SK-N-SH (cell line): ENCODE results near the gene ARHGEF12. TPM values are rescaled to one million over a fixed set of nuclear protein-coding genes. Genes with fewer than 3 reads are reported as not detected.

ENCODE experiments used
- CTCF ChIA-PET: fragments of 300-600, 350-600 bp; formaldehyde crosslinking; extraction: SDS; loops from one replicate; lab custom pipeline; 2021; lab: Yijun Ruan, JAX
- POLR2A ChIA-PET: fragments of 350-600 bp; sonication (Branson Sonifier 250); formaldehyde crosslinking; extraction: SDS; loops from one replicate; lab custom pipeline; 2020; ENCODE audit warnings: antibody characterized with exemption, inconsistent platforms; lab: Yijun Ruan, JAX
- DNase-seq: peaks from one replicate; pipeline ENCODE4 v3.0.0; 2012
- H2AFZ ChIP-seq: fragments of 200-600 bp; sonication (generic); 2 replicates; pipeline ENCODE4 v1.8.1; 2016; ENCODE audit warnings: antibody characterized with exemption, mild to moderate bottlenecking, low read depth
- H3F3A ChIP-seq: fragments of 200-600 bp; sonication (generic); replicated peaks from 2 replicates; pipeline ENCODE3; 2016; ENCODE audit warnings: antibody characterized with exemption, mild to moderate bottlenecking; ENCODE audit not compliant: insufficient read depth
- H3K27ac ChIP-seq, 2 experiments: fragments of 200-500 bp in 1 of 2; fragments of 200-600 bp in 1 of 2; sonication (Bioruptor generic) in 1 of 2; sonication (generic), shearing (Covaris generic) in 1 of 2; 2 replicates each; pipeline versions ENCODE4 v1.5.1 to v1.6.1; 2014 to 2016; ENCODE audit warnings: low read depth in 2 of 2, inconsistent platforms in 1 of 2, low read length in 1 of 2, mild to moderate bottlenecking in 1 of 2, mixed read lengths in 1 of 2
- H3K27me3 ChIP-seq: fragments of 200-600 bp; sonication (generic), shearing (Covaris generic); 2 replicates; pipeline ENCODE4 v1.6.1; 2016; ENCODE audit warnings: mixed run types; ENCODE audit not compliant: insufficient read depth
- H3K36me3 ChIP-seq, 2 experiments: fragments of 200-500 bp in 1 of 2; fragments of 200-600 bp in 1 of 2; sonication (Bioruptor generic) in 1 of 2; sonication (generic) in 1 of 2; replicated peaks in 1 of 2; 2 replicates each; pipeline versions ENCODE3 to v1.5.1; 2014 to 2016; ENCODE audit warnings: low read length in 1 of 2, mild to moderate bottlenecking in 1 of 2; ENCODE audit not compliant: insufficient read depth in 2 of 2, control insufficient read depth in 1 of 2
- H3K4me1 ChIP-seq, 2 experiments: fragments of 200-500 bp in 1 of 2; fragments of 200-600 bp in 1 of 2; sonication (Bioruptor generic) in 1 of 2; sonication (generic), shearing (Covaris generic) in 1 of 2; 2 replicates each; pipeline versions ENCODE4 v1.5.1 to v1.6.1; 2014 to 2016; ENCODE audit warnings: low read depth in 1 of 2, low read length in 1 of 2, mixed run types in 1 of 2; ENCODE audit not compliant: insufficient read depth in 2 of 2, control insufficient read depth in 1 of 2
- H3K4me2 ChIP-seq: fragments of 200-600 bp; sonication (generic), shearing (Covaris generic); 2 replicates; pipeline ENCODE4 v1.6.1; 2017; ENCODE audit warnings: mixed run types
- H3K4me3 ChIP-seq, 2 experiments: fragments of 200-500 bp in 1 of 2; fragments of 200-600 bp in 1 of 2; sonication (Bioruptor generic) in 1 of 2; sonication (generic), shearing (Covaris generic) in 1 of 2; 2 replicates each; pipeline versions ENCODE4 v1.5.1 to v1.8.1; 2014 to 2016; ENCODE audit warnings: low read depth in 2 of 2, inconsistent platforms in 1 of 2, low read length in 1 of 2, mild to moderate bottlenecking in 1 of 2, mixed read lengths in 1 of 2, moderate library complexity in 1 of 2
- H3K79me2 ChIP-seq: fragments of 200-600 bp; sonication (generic); 2 replicates; pipeline ENCODE4 v1.8.1; 2017; ENCODE audit warnings: mild to moderate bottlenecking; ENCODE audit not compliant: insufficient read depth
- H3K9ac ChIP-seq: fragments of 200-600 bp; sonication (generic); 2 replicates; pipeline ENCODE4 v1.6.1; 2017; ENCODE audit warnings: mixed run types
- H3K9me2 ChIP-seq: fragments of 200-600 bp; sonication (generic); 2 replicates; pipeline ENCODE4 v1.6.1; 2017; ENCODE audit warnings: mixed run types
- H3K9me3 ChIP-seq: fragments of 200-600 bp; sonication (generic); 2 replicates; pipeline ENCODE4 v1.6.1; 2017; ENCODE audit warnings: mixed run types, mild to moderate bottlenecking, moderate library complexity
- H4K20me1 ChIP-seq: fragments of 200-600 bp; sonication (generic); 2 replicates; pipeline ENCODE4 v1.6.1; 2017; ENCODE audit warnings: mild to moderate bottlenecking, mixed run types; ENCODE audit not compliant: insufficient read depth
- FOXJ3 ChIP-seq: sonication (generic); formaldehyde crosslinking; IDR thresholded peaks from 2 replicates; pipeline ENCODE4 v1.5.1; 2020; ENCODE audit warnings: mild to moderate bottlenecking, missing genetic modification reagents
- GABPA ChIP-seq: IDR thresholded peaks from 2 replicates; pipeline ENCODE4 v1.4.0; 2012; ENCODE audit warnings: low read depth, mild to moderate bottlenecking
- GATA2 ChIP-seq: sonication (generic); formaldehyde crosslinking; IDR thresholded peaks from 2 replicates; pipeline ENCODE4 v1.5.0; 2020; ENCODE audit warnings: mild to moderate bottlenecking, missing genetic modification reagents
- IRF3 ChIP-seq: fragments of 150-350 bp; IDR thresholded peaks from 2 replicates; pipeline ENCODE4 v1.6.1; 2016; ENCODE audit warnings: mild to moderate bottlenecking, low read depth, low read length
- JUND ChIP-seq: IDR thresholded peaks from 2 replicates; pipeline ENCODE4 v1.4.0; 2012
- MEF2A ChIP-seq: IDR thresholded peaks from 2 replicates; pipeline ENCODE4 v1.4.0; 2012; ENCODE audit warnings: low read depth, borderline replicate concordance
- MXI1 ChIP-seq: IDR thresholded peaks from 2 replicates; pipeline ENCODE4 v1.6.1; 2012; ENCODE audit warnings: mild to moderate bottlenecking, low read depth, low read length, improper control_type of control experiment
- NRF1 ChIP-seq: IDR thresholded peaks from 2 replicates; pipeline ENCODE4 v1.6.1; 2012; ENCODE audit warnings: low read depth, mild to moderate bottlenecking, low read length
- RCOR1 ChIP-seq: fragments of 150-350 bp; IDR thresholded peaks from 2 replicates; pipeline ENCODE4 v1.6.1; 2017; ENCODE audit warnings: antibody characterized with exemption, low read length
- RXRA ChIP-seq: IDR thresholded peaks from 2 replicates; pipeline ENCODE4 v1.4.0; 2012; ENCODE audit warnings: low read depth, mild to moderate bottlenecking, borderline replicate concordance
- SIN3A ChIP-seq: IDR thresholded peaks from 2 replicates; pipeline ENCODE4 v1.6.1; 2012; ENCODE audit warnings: low read depth, mild to moderate bottlenecking, low read length, moderate library complexity, borderline replicate concordance
- TEAD4 ChIP-seq: IDR thresholded peaks from 2 replicates; pipeline ENCODE4 v1.4.0; 2012; ENCODE audit warnings: mild to moderate bottlenecking, borderline replicate concordance; ENCODE audit not compliant: insufficient read depth
- USF1 ChIP-seq: IDR thresholded peaks from 2 replicates; pipeline ENCODE4 v1.4.0; 2012; ENCODE audit warnings: low read depth, borderline replicate concordance
- ZBTB33 ChIP-seq: IDR thresholded peaks from 2 replicates; pipeline ENCODE4 v1.4.0; 2012; ENCODE audit warnings: low read depth, borderline replicate concordance
- WGBS: methylation state at CpG from one replicate; pipeline ENCODE4 v1.1.6; 2017; ENCODE audit warnings: low lambda C conversion rate; 5-methylcytosine and 5-hydroxymethylcytosine counted together
- polyA plus RNA-seq, 3 experiments: library from polyadenylated mRNA; depleted of rRNA; stranded (reverse); fragments of >200 nt; gene quantifications; 2 replicates each; pipeline ENCODE4 v1.2.3, GENCODE V29; 2012

ARHGEF12 gene
- polyA plus RNA-seq, 1 of the 3 experiments (the other 2 are of a cell fraction): 12.3 TPM

GRCh38 chr11:120339394-120339890, 3.2 kb downstream of the ARHGEF12 start:
- no peaks in the 10 kb centered on the region for H3K36me3 ChIP-seq
- H3K4me1 ChIP-seq: peaks cover 15 to 22% of the 10 kb centered on the region in 2 experiments
- H3K9me3 ChIP-seq: 0 out of 2 replicates have a peak, but pooled peaks cover 5% of the 10 kb centered on the region
- H3K9ac ChIP-seq: peak overlapping the region; percentile 92; the same call in 1 of the 2 replicates
- peak; percentile 51 for DNase-seq
- H3K27ac ChIP-seq: peak overlapping the region; percentile 43 to 84; a peak in 3 of 4 replicates
- POLR2A ChIA-PET: no interaction called here
- no peaks in the 10 kb centered on the region for H3K9me2 ChIP-seq
- H3F3A ChIP-seq: peaks cover 28% of the 10 kb centered on the region
- CTCF ChIA-PET: interaction anchor here (1.0 to 1.6 kb wide), 5 partner anchors 10 to 855 kb away, joined by 3 to 4 read pairs (median 3); partner anchors contain the start of gene GRIK4
- peaks cover 80% of the 10 kb centered on the region for H3K79me2 ChIP-seq
- no peaks in the 10 kb centered on the region for H3K27me3 ChIP-seq
- TF ChIP-seq IRF3 (no peak), MXI1 (peak; percentile 92), ZBTB33 (no peak), USF1 (no peak), GATA2 (CRISPR knock-in tag) (peak; percentile 46; the same call in 1 of the 2 replicates), GABPA (no peak), TEAD4 (no peak), NRF1 (no peak), SIN3A (peak; percentile 32; the same call in 1 of the 2 replicates), RCOR1 (peak; percentile 40; the same call in 1 of the 2 replicates), FOXJ3 (CRISPR knock-in tag) (no peak), MEF2A (no peak)
- WGBS: 33% methylated on average over 6 of the region's 6 CpGs
- H4K20me1 ChIP-seq: peaks cover 75% of the 10 kb centered on the region
- no peak overlapping the region for H2AFZ ChIP-seq
- peak overlapping the region; percentile 91 to 93 for H3K4me3 ChIP-seq
- H3K4me2 ChIP-seq: peak overlapping the region; percentile 92

DNA sequence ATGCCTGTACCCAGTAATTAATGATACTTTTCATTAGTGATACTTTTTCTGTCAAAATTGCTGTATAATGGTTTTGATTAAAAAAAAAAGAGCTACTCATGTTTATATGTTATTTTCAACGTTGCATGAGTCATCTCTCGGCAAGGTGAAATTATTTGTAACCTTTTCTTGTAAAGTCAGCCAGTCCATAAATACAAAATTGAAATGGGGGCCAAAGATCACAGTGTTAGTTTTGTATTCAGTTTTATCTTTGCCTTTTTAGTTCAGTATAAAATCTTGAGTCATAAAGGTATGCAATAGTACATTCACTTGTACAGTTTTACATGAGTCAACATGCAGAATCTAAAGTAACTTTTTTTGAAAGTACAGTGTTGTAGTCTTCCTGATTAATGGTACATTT, 4.3 kb downstream of the ARHGEF12 start:
- no peak for DNase-seq
- no peaks in the 10 kb centered on the region for H3K36me3 ChIP-seq
- 0 out of 2 replicates have a peak, but pooled peaks cover 5% of the 10 kb centered on the region for H3K9me3 ChIP-seq
- H3K79me2 ChIP-seq: peaks cover 91% of the 10 kb centered on the region
- no peaks in the 10 kb centered on the region for H3K27me3 ChIP-seq
- H3K9me2 ChIP-seq: no peaks in the 10 kb centered on the region
- CTCF ChIA-PET: interaction anchor here (1.0 to 1.6 kb wide), 3 partner anchors 15 to 171 kb away, joined by 3 read pairs; partner anchors contain the start of gene GRIK4
- 32% methylated on average over 2 of the region's 2 CpGs for WGBS
- H3K4me1 ChIP-seq: peaks cover 20 to 29% of the 10 kb centered on the region in 2 experiments
- no peak overlapping the region for H3K27ac ChIP-seq
- peak overlapping the region in 1 of 2 experiments; percentile 91; a peak in 3 of 4 replicates for H3K4me3 ChIP-seq
- peaks cover 85% of the 10 kb centered on the region for H4K20me1 ChIP-seq
- H3K9ac ChIP-seq: no peak overlapping the region; the same call in 1 of the 2 replicates
- H3K4me2 ChIP-seq: peak overlapping the region; percentile 92
- H2AFZ ChIP-seq: no peak overlapping the region
- TF ChIP-seq JUND: 0 out of 2 replicates have a peak, but pooled peaks have one; percentile 17
- no peak for TF ChIP-seq RXRA
- POLR2A ChIA-PET: no interaction called here
- peaks cover 20% of the 10 kb centered on the region for H3F3A ChIP-seq
